ENCODE results near the gene CTDSPL. TPM values are rescaled to one million over a fixed set of nuclear protein-coding genes. Genes with fewer than 3 reads are reported as not detected.

Gene CTDSPL
- total and polyA plus RNA-seq, 2 of the 13 experiments (the other 11 are each of a cell fraction or from before 2014, with no cell fraction given): 26.1 to 142 TPM

GRCh38 chr3:37944391-37944842, 82.7 kb downstream of the CTDSPL start:
- no peak overlapping the region for H3K27ac ChIP-seq (ENCODE audit: extremely low read length, insufficient read depth, low read length)
- WGBS (ENCODE audit: low lambda C conversion rate): 77% methylated on average over 2 of the region's 2 CpGs
- intact Hi-C loops (cut with micrococcal nuclease; ENCODE audit: unreplicated experiment): no loop called here
- TF ChIP-seq ZKSCAN5 (CRISPR knock-in tag; IDR thresholded peaks at IDR 0.05) (no peak), ZNF609 (CRISPR knock-in tag; IDR thresholded peaks at IDR 0.05; ENCODE audit: borderline replicate concordance) (no peak), SNAPC5 (CRISPR knock-in tag; IDR thresholded peaks at IDR 0.05; ENCODE audit: borderline replicate concordance) (no peak), SNAPC4 (CRISPR knock-in tag; IDR thresholded peaks at IDR 0.05) (no peak), ZNF275 (CRISPR knock-in tag; IDR thresholded peaks at IDR 0.05; ENCODE audit: borderline replicate concordance) (no peak), MAFK (conservative IDR thresholded peaks at IDR 0.05 in 1 of 2, IDR thresholded peaks at IDR 0.05 in 1 of 2; ENCODE audit: low read length in 2 of 2) (no peak), ZNF7 (CRISPR knock-in tag; IDR thresholded peaks at IDR 0.05) (no peak), ATF2 (CRISPR knock-in tag; IDR thresholded peaks at IDR 0.05) (no peak)

More at GRCh38 chr3:37944391-37944842, 82.7 kb downstream of the CTDSPL start:
- no peak for FAIRE-seq
- BruUV-seq (replicated peaks): no TSS peak
- Histone ChIP-seq H2AFZ (ENCODE audit: low read length) (no peak overlapping the region), H4K20me1 (ENCODE audit: insufficient read depth, low read length) (no peaks in the 10 kb centered on the region), H3K4me1 (ENCODE audit: insufficient read depth, low read length) (peaks cover 59% of the 10 kb centered on the region), H3K4me2 (ENCODE audit: low read depth, low read length) (no peak overlapping the region), H3K79me2 (ENCODE audit: insufficient read depth, low read length) (peaks cover 46% of the 10 kb centered on the region), H3K36me3 (replicated peaks in 1 of 2; ENCODE audit: control insufficient read depth in 1 of 2, insufficient read depth in 2 of 2, low read length in 2 of 2) (peaks cover 16 to 31% of the 10 kb centered on the region in 2 experiments), H3K4me3 (replicated peaks in 1 of 3; ENCODE audit: insufficient read depth in 1 of 3, low read depth in 2 of 3, low read length in 3 of 3) (no peak overlapping the region), H3K9me3 (ENCODE audit: low read length) (no peaks in the 10 kb centered on the region), H3K27me3 (ENCODE audit: control insufficient read depth in 1 of 2, insufficient read depth in 2 of 2, low read length in 2 of 2) (no peaks in the 10 kb centered on the region), H3K9ac (ENCODE audit: insufficient read depth, low read depth, low read length) (no peak overlapping the region)
- ChIA-PET POLR2A (interaction anchor here (1.2 kb wide), 1 partner anchor 35 kb away, joined by 3 read pairs; no protein-coding TSS in a partner anchor), CTCF (ENCODE audit: low intra/inter-chr PET ratio, low total read pairs) (no interaction called here)
- in situ Hi-C loops (cut with HindIII; ENCODE audit: extremely low pct_ligation_motif_present, low pct_unique_long_range_greater_than_20kb): no loop called here
- DNase-seq (ENCODE audit: low spot score): no peak
- no peak for ATAC-seq

All from HepG2 (cell line).